ENCODE measurements around the gene SCRT2.

SCRT2 gene

GRCh38 chr20:676315-676937, 824 bp upstream of the SCRT2 start:
- Mint-ChIP-seq H3K36me3 (ENCODE audit: insufficient read depth) (no peaks in the 10 kb centered on the region), H3K4me1 (ENCODE audit: low read depth in 2 of 2) (peaks cover 5 to 8% of the 10 kb centered on the region in 2 donors), H3K27me3 (peaks cover 78 to 96% of the 10 kb centered on the region in 2 donors), H3K4me3 (no peak overlapping the region), H3K9me3 (no peaks in the 10 kb centered on the region), H3K27ac (no peak overlapping the region)
- no peak for DNase-seq
- no peak for ATAC-seq (replicated peaks)

GRCh38 chr20:675033-675452, 559 bp downstream of the SCRT2 start:
- H3K27ac Mint-ChIP-seq, result no peak overlapping the region
- ATAC-seq (replicated peaks) (no peak), DNase-seq (no peak)
- no peaks in the 10 kb centered on the region for H3K36me3 Mint-ChIP-seq (ENCODE audit: insufficient read depth)
- peaks cover 74 to 97% of the 10 kb centered on the region in 2 donors for H3K27me3 Mint-ChIP-seq
- H3K9me3 Mint-ChIP-seq, result no peaks in the 10 kb centered on the region
- peaks cover 5 to 10% of the 10 kb centered on the region in 2 donors for H3K4me1 Mint-ChIP-seq (ENCODE audit: low read depth in 2 of 2)
- peak overlapping the region in 1 of 2 donors; percentile 7 for H3K4me3 Mint-ChIP-seq

DNA sequence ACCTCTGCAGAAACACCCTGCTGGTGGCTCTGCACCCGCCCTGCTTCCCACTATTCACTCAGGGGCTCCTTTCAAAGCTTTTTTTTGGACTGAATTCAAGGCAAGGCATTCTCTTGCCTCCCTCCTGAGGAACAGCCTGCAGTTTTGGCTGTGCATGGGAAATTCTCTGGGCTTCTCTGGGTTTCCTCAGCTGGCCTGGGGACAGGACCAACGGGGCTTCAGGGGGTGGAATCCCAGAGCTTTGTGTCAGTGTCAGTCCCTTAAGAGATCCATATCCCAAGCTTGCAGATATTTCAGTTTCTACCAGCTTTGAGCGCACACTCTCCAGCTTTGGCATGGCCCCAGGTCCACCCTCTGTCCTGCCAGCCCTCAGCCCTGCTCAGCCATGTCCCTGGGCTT, 2.0 kb downstream of the SCRT2 start:
- H3K4me1 Mint-ChIP-seq (ENCODE audit: low read depth in 2 of 2), result peaks cover 5 to 10% of the 10 kb centered on the region in 2 donors
- no peak for ATAC-seq (replicated peaks)
- no peak overlapping the region for H3K4me3 Mint-ChIP-seq
- H3K36me3 Mint-ChIP-seq (ENCODE audit: insufficient read depth), result no peaks in the 10 kb centered on the region
- H3K27me3 Mint-ChIP-seq, result peaks cover 60 to 93% of the 10 kb centered on the region in 2 donors
- no peak overlapping the region for H3K27ac Mint-ChIP-seq
- DNase-seq, result no peak
- H3K9me3 Mint-ChIP-seq, result no peaks in the 10 kb centered on the region

- peaks cover 5 to 10% of the 10 kb centered on the region in 2 donors for H3K4me1 Mint-ChIP-seq (ENCODE audit: low read depth in 2 of 2)
- H3K36me3 Mint-ChIP-seq (ENCODE audit: insufficient read depth), result no peaks in the 10 kb centered on the region
- H3K4me3 Mint-ChIP-seq, result no peak overlapping the region
- H3K9me3 Mint-ChIP-seq, result no peaks in the 10 kb centered on the region
- DNase-seq, result no peak
- no peak overlapping the region for H3K27ac Mint-ChIP-seq
- no peak for ATAC-seq (replicated peaks)
- H3K27me3 Mint-ChIP-seq, result peaks cover 55 to 93% of the 10 kb centered on the region in 2 donors
Observed at GRCh38 chr20:672963-673602, 2.5 kb downstream of the SCRT2 start.

DNA sequence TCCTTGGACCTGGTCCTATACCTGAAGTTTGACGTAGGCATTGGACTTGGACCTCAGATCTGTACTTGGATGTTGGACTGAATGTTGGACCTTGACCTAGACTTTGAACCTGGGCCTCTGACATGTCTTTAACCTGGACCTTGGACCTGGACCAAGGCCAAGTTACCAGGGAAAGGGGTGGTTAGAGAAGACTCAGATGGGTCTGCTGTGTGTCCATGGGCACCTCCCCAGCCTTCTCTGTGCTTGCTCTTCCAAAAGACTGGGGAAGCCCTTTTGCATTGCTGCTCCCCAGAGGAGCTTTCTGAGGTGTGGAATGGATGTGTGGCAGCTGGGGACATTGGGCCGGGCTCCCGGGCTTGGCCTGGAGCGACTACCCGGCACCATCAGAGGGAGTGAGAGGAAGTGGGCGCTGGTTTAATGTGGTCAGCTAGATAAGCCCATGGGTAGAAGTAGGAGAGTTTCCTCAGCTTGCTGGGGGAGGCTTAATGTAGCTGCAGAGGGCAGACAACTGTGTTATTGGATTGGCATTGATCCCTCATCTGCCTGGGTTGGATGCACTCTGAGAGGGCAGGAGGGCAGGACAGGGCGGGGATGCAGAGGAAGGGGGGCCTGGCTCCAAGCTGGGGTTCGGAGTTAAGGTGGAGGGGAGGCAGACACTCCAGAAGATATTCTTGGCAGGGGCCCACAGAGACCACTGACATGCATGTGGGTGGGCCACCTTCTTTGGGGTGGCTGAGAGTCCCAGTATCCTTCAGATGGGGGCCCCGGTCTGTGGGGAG, 4.2 kb downstream of the SCRT2 start:
- H3K4me3 Mint-ChIP-seq, result no peak overlapping the region
- no peak for ATAC-seq (replicated peaks)
- no peak for DNase-seq
- H3K4me1 Mint-ChIP-seq (ENCODE audit: low read depth in 2 of 2), result peaks cover 7 to 10% of the 10 kb centered on the region in 2 donors
- peaks cover 51 to 96% of the 10 kb centered on the region in 2 donors for H3K27me3 Mint-ChIP-seq
- no peak overlapping the region for H3K27ac Mint-ChIP-seq
- no peaks in the 10 kb centered on the region for H3K9me3 Mint-ChIP-seq
- H3K36me3 Mint-ChIP-seq (ENCODE audit: insufficient read depth), result no peaks in the 10 kb centered on the region

- no peak for DNase-seq
- Mint-ChIP-seq H3K27ac (no peak overlapping the region), H3K36me3 (ENCODE audit: insufficient read depth) (no peaks in the 10 kb centered on the region), H3K9me3 (no peaks in the 10 kb centered on the region), H3K27me3 (peaks cover 46 to 96% of the 10 kb centered on the region in 2 donors), H3K4me3 (no peak overlapping the region), H3K4me1 (ENCODE audit: low read depth in 2 of 2) (peaks cover 3 to 4% of the 10 kb centered on the region in 2 donors)
- ATAC-seq (replicated peaks), result no peak
Observed at GRCh38 chr20:669573-669972, 6.0 kb downstream of the SCRT2 start.

DNA sequence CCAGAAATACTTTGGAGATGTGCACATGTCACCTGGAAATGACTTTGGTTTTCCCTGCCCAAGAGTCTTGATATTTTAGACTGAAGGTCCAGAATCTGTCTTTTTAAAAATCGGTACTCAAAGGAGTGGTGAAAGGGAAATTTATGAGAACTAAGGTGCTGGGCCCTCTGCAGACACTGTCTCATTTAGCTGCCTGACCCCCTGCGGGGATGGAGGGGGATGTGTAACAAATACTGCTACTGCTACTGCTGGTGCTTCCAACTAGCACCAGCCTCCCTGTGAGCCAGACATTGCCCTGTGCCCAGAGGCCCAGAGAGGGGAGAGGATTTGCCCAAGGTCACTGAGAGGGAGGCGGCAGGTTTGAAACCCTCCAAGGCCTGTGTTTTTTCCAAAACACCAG, 7.0 kb downstream of the SCRT2 start:
- peaks cover 42 to 92% of the 10 kb centered on the region in 2 donors for H3K27me3 Mint-ChIP-seq

GRCh38 chr20:668050-668449, 7.6 kb downstream of the SCRT2 start:
- Mint-ChIP-seq H3K27ac (no peak overlapping the region), H3K36me3 (ENCODE audit: insufficient read depth) (no peaks in the 10 kb centered on the region), H3K4me3 (no peak overlapping the region), H3K4me1 (ENCODE audit: low read depth in 2 of 2) (peaks cover 6% of the 10 kb centered on the region in 2 donors), H3K27me3 (peaks cover 43 to 92% of the 10 kb centered on the region in 2 donors), H3K9me3 (no peaks in the 10 kb centered on the region)
- no peak for DNase-seq
- ATAC-seq (replicated peaks), result no peak

More for the DNA sequence above, 7.0 kb downstream of the SCRT2 start:
- DNase-seq (no peak), ATAC-seq (replicated peaks) (no peak)
- no peak overlapping the region for H3K4me3 Mint-ChIP-seq
- no peaks in the 10 kb centered on the region for H3K36me3 Mint-ChIP-seq (ENCODE audit: insufficient read depth)
- H3K4me1 Mint-ChIP-seq (ENCODE audit: low read depth in 2 of 2), result peaks cover 3 to 4% of the 10 kb centered on the region in 2 donors
- H3K27ac Mint-ChIP-seq, result no peak overlapping the region
- no peaks in the 10 kb centered on the region for H3K9me3 Mint-ChIP-seq

DNA sequence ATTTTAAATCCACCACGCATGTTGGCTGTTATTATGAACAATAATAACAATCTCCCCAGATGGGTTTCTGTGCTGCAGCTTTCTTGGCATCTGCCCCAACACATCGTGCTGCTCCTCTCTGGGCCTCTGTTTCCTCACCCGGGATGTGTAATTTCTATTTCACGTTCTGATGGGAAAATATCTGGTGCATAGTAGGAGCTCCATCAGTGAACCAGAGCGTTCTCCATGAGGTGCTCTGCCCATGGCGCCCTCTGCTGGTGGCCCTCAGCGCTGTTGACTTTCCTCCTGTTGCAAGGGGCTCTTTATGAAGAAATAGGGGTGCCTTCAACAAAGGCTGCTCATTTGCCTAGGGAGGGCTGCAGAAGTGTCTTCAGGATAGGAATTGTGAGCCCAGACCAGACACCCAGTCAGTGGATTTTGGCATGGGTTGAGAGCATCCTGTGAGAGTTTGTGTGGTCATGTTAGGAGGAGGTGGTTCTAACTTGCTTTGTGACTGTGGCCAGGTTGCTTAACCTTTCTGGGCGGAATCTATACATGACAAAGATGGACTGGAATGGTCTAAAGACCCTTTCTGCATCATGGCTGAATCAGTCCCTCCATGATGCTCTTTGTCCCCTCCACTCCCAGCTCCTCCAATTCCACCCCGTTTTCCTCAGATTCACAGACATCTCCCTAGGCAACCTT, 8.1 kb downstream of the SCRT2 start:
- Mint-ChIP-seq H3K27me3 (peaks cover 43 to 92% of the 10 kb centered on the region in 2 donors), H3K9me3 (no peaks in the 10 kb centered on the region), H3K4me1 (ENCODE audit: low read depth in 2 of 2) (peaks cover 10 to 12% of the 10 kb centered on the region in 2 donors), H3K4me3 (no peak overlapping the region), H3K27ac (no peak overlapping the region), H3K36me3 (ENCODE audit: insufficient read depth) (peaks cover 2% of the 10 kb centered on the region)
- DNase-seq, result peak; percentile 52 to 59 (median 56)
- ATAC-seq (replicated peaks), result no peak

DNA sequence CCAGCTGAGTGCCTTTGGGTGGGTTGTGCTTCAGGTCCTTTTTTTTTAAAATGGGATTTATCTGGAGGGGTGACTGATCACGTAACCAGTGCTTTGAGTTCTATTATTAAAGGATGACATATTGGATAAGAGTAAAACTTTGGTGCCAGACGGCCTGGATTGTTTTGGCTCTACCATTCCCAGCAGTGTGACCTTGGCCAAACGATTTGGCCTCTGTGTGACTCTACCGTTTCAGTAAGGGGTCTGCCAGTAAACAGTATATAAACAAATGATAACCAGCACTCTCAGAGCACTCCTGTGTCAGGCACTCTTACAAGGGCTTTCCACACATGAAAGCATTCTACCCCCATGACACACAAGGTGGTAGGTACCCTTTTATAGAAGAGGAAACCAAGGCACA, 8.7 kb downstream of the SCRT2 start:
- Mint-ChIP-seq H3K27me3 (peaks cover 43 to 92% of the 10 kb centered on the region in 2 donors), H3K27ac (no peak overlapping the region), H3K36me3 (ENCODE audit: insufficient read depth) (peaks cover 2% of the 10 kb centered on the region), H3K9me3 (no peaks in the 10 kb centered on the region), H3K4me3 (no peak overlapping the region), H3K4me1 (ENCODE audit: low read depth in 2 of 2) (peaks cover 9 to 12% of the 10 kb centered on the region in 2 donors)
- ATAC-seq (replicated peaks) (no peak), DNase-seq (no peak)

GRCh38 chr20:665276-665675, 10.3 kb downstream of the SCRT2 start:
- Mint-ChIP-seq H3K4me1 (ENCODE audit: low read depth in 2 of 2) (peaks cover 8 to 9% of the 10 kb centered on the region in 2 donors), H3K36me3 (ENCODE audit: insufficient read depth) (peaks cover 2% of the 10 kb centered on the region), H3K4me3 (no peak overlapping the region), H3K9me3 (no peaks in the 10 kb centered on the region), H3K27ac (no peak overlapping the region), H3K27me3 (peaks cover 45 to 92% of the 10 kb centered on the region in 2 donors)
- ATAC-seq (replicated peaks) (no peak), DNase-seq (no peak)

- Mint-ChIP-seq H3K27ac (no peak overlapping the region), H3K4me3 (peak overlapping the region in 1 of 2 donors; percentile 18), H3K9me3 (no peaks in the 10 kb centered on the region), H3K4me1 (ENCODE audit: low read depth in 2 of 2) (peaks cover 8 to 9% of the 10 kb centered on the region in 2 donors), H3K36me3 (ENCODE audit: insufficient read depth) (peaks cover 2% of the 10 kb centered on the region), H3K27me3 (peaks cover 46 to 92% of the 10 kb centered on the region in 2 donors)
- ATAC-seq (replicated peaks), result no peak
- no peak for DNase-seq
Observed at GRCh38 chr20:664576-664975, 11.0 kb downstream of the SCRT2 start.

- peaks cover 2% of the 10 kb centered on the region for H3K36me3 Mint-ChIP-seq (ENCODE audit: insufficient read depth)
- H3K4me1 Mint-ChIP-seq (ENCODE audit: low read depth in 2 of 2), result peaks cover 8 to 9% of the 10 kb centered on the region in 2 donors
- H3K4me3 Mint-ChIP-seq, result peak overlapping the region in 1 of 2 donors; percentile 18
- DNase-seq (no peak), ATAC-seq (replicated peaks) (no peak)
- no peak overlapping the region for H3K27ac Mint-ChIP-seq
- H3K9me3 Mint-ChIP-seq, result no peaks in the 10 kb centered on the region
- peaks cover 46 to 94% of the 10 kb centered on the region in 2 donors for H3K27me3 Mint-ChIP-seq
Observed at GRCh38 chr20:664151-664550, 11.5 kb downstream of the SCRT2 start.
